Measurements from ENCODE around the gene SLC35F4. TPM values are rescaled to one million over a fixed set of nuclear protein-coding genes. Genes with fewer than 3 reads are reported as not detected.

SLC35F4 gene
- total and polyA plus RNA-seq, 5 donors from 2014 or later, result not detected

DNA sequence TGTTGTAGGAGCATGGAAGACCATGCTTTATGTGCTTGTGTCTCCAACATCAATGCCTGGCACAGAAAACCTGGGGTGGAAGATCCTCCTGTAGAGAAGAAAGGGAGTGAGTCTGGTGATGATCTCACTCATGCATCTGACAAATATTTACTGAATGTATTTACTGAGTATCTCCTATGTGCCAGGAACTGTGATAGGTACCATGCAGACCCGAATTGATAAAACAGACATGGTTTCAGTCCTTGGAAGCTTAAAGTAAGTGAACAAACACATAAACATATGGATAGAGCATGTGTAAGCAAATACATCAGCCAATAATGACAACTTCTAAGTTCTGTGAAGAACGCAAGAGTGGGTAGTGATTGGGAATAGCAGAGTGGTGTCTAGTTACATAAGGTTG is 255.3 kb downstream of the SLC35F4 start:
- no peak overlapping the region for H3K27ac Mint-ChIP-seq
- DNase-seq, result no peak
- Histone ChIP-seq H3K36me3 (ENCODE audit: control insufficient read depth, insufficient read depth, low read length) (no peaks in the 10 kb centered on the region), H3K4me3 (ENCODE audit: low read depth, low read length) (no peak overlapping the region), H3K27me3 (ENCODE audit: control insufficient read depth, insufficient read depth, low read length) (no peaks in the 10 kb centered on the region), H3K9me3 (ENCODE audit: control insufficient read depth in 2 of 2, low read length in 2 of 2) (no peaks in the 10 kb centered on the region), H3K27ac (ENCODE audit: insufficient read depth, low read length, poor library complexity, severe bottlenecking) (no peak overlapping the region), H3K4me1 (ENCODE audit: control insufficient read depth, insufficient read depth, low read length, poor library complexity, severe bottlenecking) (no peaks in the 10 kb centered on the region)
- peaks cover 6% of the 10 kb centered on the region for H3K27me3 Mint-ChIP-seq
- ATAC-seq (ENCODE audit: low read depth in 2 of 2), result no peak
- H3K4me1 Mint-ChIP-seq, result no peaks in the 10 kb centered on the region
- peaks cover 0 to 6% (median 3%) of the 10 kb centered on the region in 7 donors for H3K9me3 Mint-ChIP-seq
- no peaks in the 10 kb centered on the region for H3K36me3 Mint-ChIP-seq
- no peak overlapping the region for H3K4me3 Mint-ChIP-seq

DNA sequence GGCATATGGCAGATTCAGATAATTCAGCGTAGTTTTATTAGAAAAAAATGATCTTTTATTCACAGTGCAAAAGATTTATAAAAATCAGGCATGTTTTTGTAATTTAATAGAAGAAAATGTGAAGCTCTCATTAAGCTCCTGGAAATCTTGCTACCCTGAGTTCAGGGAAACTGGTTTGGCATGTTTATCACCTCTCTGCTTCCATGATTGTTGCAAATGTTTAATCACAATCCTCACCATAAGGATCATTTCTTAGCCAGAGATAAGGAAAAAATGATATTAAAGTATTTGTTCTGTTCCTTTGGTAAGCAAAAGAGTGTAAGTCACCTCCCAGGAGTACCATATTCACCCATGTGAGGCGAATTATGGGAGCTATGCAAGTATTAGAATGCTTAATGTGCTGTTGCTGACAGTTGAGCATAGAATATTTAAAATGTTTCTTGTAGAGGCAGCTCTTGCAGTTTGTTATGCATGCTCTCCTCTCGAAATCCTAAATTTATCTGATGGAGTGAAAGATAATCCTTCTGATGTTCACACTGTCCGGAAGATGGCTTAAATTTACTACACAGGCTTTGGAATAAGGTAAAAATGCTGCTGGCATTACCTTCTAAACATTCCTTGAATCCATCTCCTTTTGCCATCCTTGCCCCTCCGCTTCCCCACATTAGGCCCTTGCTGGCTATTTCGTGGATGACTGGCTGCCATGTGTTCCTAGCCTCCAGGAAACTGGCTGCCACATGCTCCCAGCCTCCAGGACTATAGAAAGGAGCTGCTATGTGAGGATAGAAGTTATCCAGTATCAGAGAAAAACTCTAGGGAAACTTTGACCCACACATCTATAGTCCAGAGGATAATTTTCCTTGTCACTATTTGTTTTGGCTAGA is 256.5 kb downstream of the SLC35F4 start:
- no peak overlapping the region for H3K4me3 Mint-ChIP-seq
- H3K27ac ChIP-seq (ENCODE audit: insufficient read depth, low read length, poor library complexity, severe bottlenecking), result no peak overlapping the region
- H3K27me3 ChIP-seq (ENCODE audit: control insufficient read depth, insufficient read depth, low read length), result no peaks in the 10 kb centered on the region
- DNase-seq (no peak), ATAC-seq (ENCODE audit: low read depth in 2 of 2) (no peak)
- H3K27ac Mint-ChIP-seq, result no peak overlapping the region
- peaks cover 2% of the 10 kb centered on the region for H3K27me3 Mint-ChIP-seq
- H3K36me3 ChIP-seq (ENCODE audit: control insufficient read depth, insufficient read depth, low read length), result no peaks in the 10 kb centered on the region
- H3K4me1 ChIP-seq (ENCODE audit: control insufficient read depth, insufficient read depth, low read length, poor library complexity, severe bottlenecking), result no peaks in the 10 kb centered on the region
- no peaks in the 10 kb centered on the region for H3K36me3 Mint-ChIP-seq
- no peak overlapping the region for H3K4me3 ChIP-seq (ENCODE audit: low read depth, low read length)
- H3K9me3 ChIP-seq (ENCODE audit: control insufficient read depth in 2 of 2, low read length in 2 of 2), result no peaks in the 10 kb centered on the region
- H3K9me3 Mint-ChIP-seq, result peaks cover 0 to 6% (median 4%) of the 10 kb centered on the region in 7 donors
- no peaks in the 10 kb centered on the region for H3K4me1 Mint-ChIP-seq

DNA sequence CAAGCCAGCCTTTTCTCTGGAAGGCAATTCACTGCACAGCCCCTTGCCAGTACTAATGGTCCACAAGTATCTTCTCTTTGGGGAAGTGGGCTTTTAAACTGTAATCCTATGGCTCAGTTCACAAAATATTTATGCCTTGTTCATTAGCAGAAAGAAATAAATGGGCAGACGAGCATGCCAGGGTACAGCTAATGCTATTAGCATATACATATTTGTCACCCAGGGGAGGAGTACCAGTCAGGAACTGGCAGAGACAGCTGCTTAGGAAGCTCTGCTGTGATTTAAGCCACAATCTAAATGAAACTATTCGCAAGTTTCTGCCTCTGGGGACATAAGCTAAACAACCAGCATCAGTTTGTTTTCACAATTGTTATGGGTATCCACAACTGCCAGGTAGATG is 258.8 kb downstream of the SLC35F4 start:
- no peaks in the 10 kb centered on the region for H3K4me1 Mint-ChIP-seq
- H3K4me3 ChIP-seq (ENCODE audit: low read depth, low read length), result no peak overlapping the region
- H3K27me3 ChIP-seq (ENCODE audit: control insufficient read depth, insufficient read depth, low read length), result no peaks in the 10 kb centered on the region
- H3K36me3 Mint-ChIP-seq, result no peaks in the 10 kb centered on the region
- H3K4me3 Mint-ChIP-seq, result no peak overlapping the region
- no peak for DNase-seq
- no peak for ATAC-seq (ENCODE audit: low read depth in 2 of 2)
- no peaks in the 10 kb centered on the region for H3K4me1 ChIP-seq (ENCODE audit: control insufficient read depth, insufficient read depth, low read length, poor library complexity, severe bottlenecking)
- H3K9me3 ChIP-seq (ENCODE audit: control insufficient read depth in 2 of 2, low read length in 2 of 2), result no peaks in the 10 kb centered on the region
- no peak overlapping the region for H3K27ac ChIP-seq (ENCODE audit: insufficient read depth, low read length, poor library complexity, severe bottlenecking)
- H3K9me3 Mint-ChIP-seq, result peaks cover 0 to 7% (median 5%) of the 10 kb centered on the region in 7 donors
- peaks cover 2% of the 10 kb centered on the region for H3K27me3 Mint-ChIP-seq
- no peaks in the 10 kb centered on the region for H3K36me3 ChIP-seq (ENCODE audit: control insufficient read depth, insufficient read depth, low read length)
- no peak overlapping the region for H3K27ac Mint-ChIP-seq

DNA sequence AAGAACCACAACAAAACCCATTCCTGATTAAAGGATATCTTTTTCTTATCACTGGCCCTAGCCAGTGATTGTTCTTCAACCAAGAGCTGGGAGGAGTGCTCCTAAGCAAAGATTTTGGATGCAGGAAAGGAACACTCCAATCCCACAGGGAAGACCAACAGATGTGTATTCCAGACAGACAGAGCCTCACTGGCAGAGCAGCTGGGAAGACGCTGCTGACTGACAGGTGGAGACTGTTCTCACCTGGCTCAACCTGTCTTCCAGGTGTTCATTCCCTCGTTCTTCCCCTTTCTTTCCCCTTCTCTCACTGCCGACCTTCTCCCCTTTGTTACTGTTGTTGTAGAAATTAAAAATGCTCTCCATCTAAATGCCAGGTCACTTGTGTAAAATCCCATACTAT is 282.5 kb downstream of the SLC35F4 start:
- H3K4me1 ChIP-seq (ENCODE audit: control insufficient read depth, insufficient read depth, low read length, poor library complexity, severe bottlenecking), result no peaks in the 10 kb centered on the region
- Mint-ChIP-seq H3K27me3 (no peaks in the 10 kb centered on the region), H3K36me3 (no peaks in the 10 kb centered on the region), H3K27ac (no peak overlapping the region), H3K4me3 (no peak overlapping the region), H3K4me1 (no peaks in the 10 kb centered on the region), H3K9me3 (peaks cover 0 to 23% (median 6%) of the 10 kb centered on the region in 7 donors)
- H3K9me3 ChIP-seq (ENCODE audit: control insufficient read depth in 2 of 2, low read length in 2 of 2), result no peaks in the 10 kb centered on the region
- no peak overlapping the region for H3K4me3 ChIP-seq (ENCODE audit: low read depth, low read length)
- DNase-seq (no peak), ATAC-seq (ENCODE audit: low read depth in 2 of 2) (no peak)
- H3K36me3 ChIP-seq (ENCODE audit: control insufficient read depth, insufficient read depth, low read length), result no peaks in the 10 kb centered on the region
- no peaks in the 10 kb centered on the region for H3K27me3 ChIP-seq (ENCODE audit: control insufficient read depth, insufficient read depth, low read length)
- H3K27ac ChIP-seq (ENCODE audit: insufficient read depth, low read length, poor library complexity, severe bottlenecking), result no peak overlapping the region

DNA sequence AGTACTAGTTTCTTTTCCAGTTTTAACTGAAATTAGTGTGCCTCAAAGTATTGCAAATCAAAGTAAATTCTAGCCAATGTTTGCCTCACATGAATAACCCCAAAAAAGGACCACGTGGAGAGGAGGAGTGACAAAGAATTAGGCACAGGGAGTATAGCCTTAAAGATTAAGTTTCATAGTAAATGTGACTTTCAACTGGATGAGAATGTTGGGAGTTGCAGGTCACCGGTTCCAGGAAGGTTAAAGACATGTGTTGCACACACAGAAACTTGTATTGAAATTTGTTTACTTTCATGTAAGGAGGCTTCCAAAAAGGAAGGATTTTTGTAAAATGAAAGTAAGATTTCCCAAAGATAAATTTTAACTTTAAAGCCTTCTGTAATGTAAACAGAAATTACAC is 283.1 kb downstream of the SLC35F4 start:
- Histone ChIP-seq H3K4me1 (ENCODE audit: control insufficient read depth, insufficient read depth, low read length, poor library complexity, severe bottlenecking) (no peaks in the 10 kb centered on the region), H3K4me3 (ENCODE audit: low read depth, low read length) (no peak overlapping the region), H3K27ac (ENCODE audit: insufficient read depth, low read length, poor library complexity, severe bottlenecking) (no peak overlapping the region), H3K36me3 (ENCODE audit: control insufficient read depth, insufficient read depth, low read length) (no peaks in the 10 kb centered on the region), H3K27me3 (ENCODE audit: control insufficient read depth, insufficient read depth, low read length) (no peaks in the 10 kb centered on the region), H3K9me3 (ENCODE audit: control insufficient read depth in 2 of 2, low read length in 2 of 2) (no peaks in the 10 kb centered on the region)
- Mint-ChIP-seq H3K4me1 (no peaks in the 10 kb centered on the region), H3K9me3 (peaks cover 0 to 23% (median 6%) of the 10 kb centered on the region in 7 donors), H3K27ac (no peak overlapping the region), H3K4me3 (no peak overlapping the region), H3K27me3 (no peaks in the 10 kb centered on the region), H3K36me3 (no peaks in the 10 kb centered on the region)
- ATAC-seq (ENCODE audit: low read depth in 2 of 2) (no peak), DNase-seq (no peak)

DNA sequence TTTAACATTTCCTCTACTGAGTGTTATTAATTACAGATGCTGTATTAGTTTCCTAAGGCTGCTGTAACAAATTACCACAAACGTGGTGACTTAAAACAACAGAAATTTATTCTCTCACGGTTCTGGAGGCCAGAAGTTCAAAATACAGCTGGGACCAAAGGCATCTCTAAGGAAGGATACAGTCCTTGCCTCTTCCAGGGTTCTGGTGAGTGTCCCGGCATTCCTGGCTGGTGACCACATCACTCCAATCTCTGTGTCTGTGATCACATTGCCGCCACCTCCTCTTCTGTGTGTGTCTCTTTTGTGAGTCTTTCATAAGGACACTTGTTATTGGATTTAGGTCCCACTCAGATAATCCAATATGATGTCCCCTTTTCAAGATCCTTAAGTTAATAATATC is 287.1 kb downstream of the SLC35F4 start:
- H3K27me3 Mint-ChIP-seq, result no peaks in the 10 kb centered on the region
- H3K9me3 Mint-ChIP-seq, result peaks cover 0 to 3% (median 0%) of the 10 kb centered on the region in 7 donors

DNA sequence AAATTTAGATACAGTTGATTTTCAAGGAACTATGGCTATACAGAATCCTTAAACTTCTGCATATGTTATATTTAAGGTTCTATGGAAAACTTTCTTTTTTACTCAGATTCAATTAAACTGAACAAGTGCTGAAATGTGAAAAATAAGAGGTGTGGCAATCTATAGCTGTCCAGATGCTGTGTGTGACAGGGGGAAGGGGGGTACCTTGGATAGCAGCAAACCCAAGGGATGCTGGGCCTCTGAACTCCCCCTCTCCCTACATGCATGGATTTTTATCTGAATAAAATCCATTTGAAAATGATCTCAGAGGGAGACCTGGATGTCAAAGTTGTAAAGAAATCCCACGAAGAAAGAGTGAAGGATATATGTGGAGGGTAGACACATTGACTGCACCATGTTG is 289.4 kb downstream of the SLC35F4 start:
- Mint-ChIP-seq H3K9me3 (no peaks in the 10 kb centered on the region), H3K27ac (no peak overlapping the region), H3K4me1 (no peaks in the 10 kb centered on the region), H3K4me3 (no peak overlapping the region), H3K27me3 (no peaks in the 10 kb centered on the region), H3K36me3 (no peaks in the 10 kb centered on the region)
- H3K9me3 ChIP-seq (ENCODE audit: control insufficient read depth in 2 of 2, low read length in 2 of 2), result no peaks in the 10 kb centered on the region
- no peaks in the 10 kb centered on the region for H3K4me1 ChIP-seq (ENCODE audit: control insufficient read depth, insufficient read depth, low read length, poor library complexity, severe bottlenecking)
- H3K36me3 ChIP-seq (ENCODE audit: control insufficient read depth, insufficient read depth, low read length), result no peaks in the 10 kb centered on the region
- H3K4me3 ChIP-seq (ENCODE audit: low read depth, low read length), result no peak overlapping the region
- ATAC-seq (ENCODE audit: low read depth in 2 of 2) (no peak), DNase-seq (no peak)
- H3K27me3 ChIP-seq (ENCODE audit: control insufficient read depth, insufficient read depth, low read length), result no peaks in the 10 kb centered on the region
- H3K27ac ChIP-seq (ENCODE audit: insufficient read depth, low read length, poor library complexity, severe bottlenecking), result no peak overlapping the region

More for the DNA sequence above, 287.1 kb downstream of the SLC35F4 start:
- Histone ChIP-seq H3K9me3 (ENCODE audit: control insufficient read depth in 2 of 2, low read length in 2 of 2) (no peaks in the 10 kb centered on the region), H3K36me3 (ENCODE audit: control insufficient read depth, insufficient read depth, low read length) (no peaks in the 10 kb centered on the region), H3K4me1 (ENCODE audit: control insufficient read depth, insufficient read depth, low read length, poor library complexity, severe bottlenecking) (no peaks in the 10 kb centered on the region), H3K4me3 (ENCODE audit: low read depth, low read length) (no peak overlapping the region), H3K27me3 (ENCODE audit: control insufficient read depth, insufficient read depth, low read length) (no peaks in the 10 kb centered on the region), H3K27ac (ENCODE audit: insufficient read depth, low read length, poor library complexity, severe bottlenecking) (no peak overlapping the region)
- ATAC-seq (ENCODE audit: low read depth in 2 of 2) (no peak), DNase-seq (no peak)
- no peak overlapping the region for H3K4me3 Mint-ChIP-seq
- H3K27ac Mint-ChIP-seq, result no peak overlapping the region
- H3K36me3 Mint-ChIP-seq, result no peaks in the 10 kb centered on the region
- H3K4me1 Mint-ChIP-seq, result no peaks in the 10 kb centered on the region

DNA sequence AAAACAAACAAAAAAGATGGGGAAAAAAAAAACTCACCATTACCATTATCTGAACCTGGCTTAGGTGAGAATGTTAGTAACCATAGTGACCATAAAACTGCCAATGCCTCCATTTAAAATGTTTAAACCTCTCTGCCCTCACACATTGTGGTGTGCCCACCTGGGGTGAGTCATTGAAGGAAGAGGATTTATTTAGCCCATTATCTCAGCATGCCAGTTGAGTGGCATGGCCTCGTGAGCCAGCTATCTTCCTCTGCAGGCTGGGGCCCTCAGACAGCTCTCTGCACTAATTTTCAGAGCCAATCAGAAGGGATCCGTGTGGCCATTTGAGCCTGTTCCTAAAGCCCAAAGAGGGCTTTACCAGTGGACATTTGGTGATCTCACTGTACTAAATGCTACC is 290.4 kb downstream of the SLC35F4 start:
- Histone ChIP-seq H3K4me3 (ENCODE audit: low read depth, low read length) (no peak overlapping the region), H3K4me1 (ENCODE audit: control insufficient read depth, insufficient read depth, low read length, poor library complexity, severe bottlenecking) (no peaks in the 10 kb centered on the region), H3K27ac (ENCODE audit: insufficient read depth, low read length, poor library complexity, severe bottlenecking) (no peak overlapping the region), H3K9me3 (ENCODE audit: control insufficient read depth in 2 of 2, low read length in 2 of 2) (no peaks in the 10 kb centered on the region), H3K36me3 (ENCODE audit: control insufficient read depth, insufficient read depth, low read length) (no peaks in the 10 kb centered on the region), H3K27me3 (ENCODE audit: control insufficient read depth, insufficient read depth, low read length) (no peaks in the 10 kb centered on the region)
- Mint-ChIP-seq H3K4me1 (no peaks in the 10 kb centered on the region), H3K27ac (no peak overlapping the region), H3K9me3 (no peaks in the 10 kb centered on the region), H3K36me3 (no peaks in the 10 kb centered on the region), H3K4me3 (no peak overlapping the region), H3K27me3 (no peaks in the 10 kb centered on the region)
- no peak for ATAC-seq (ENCODE audit: low read depth in 2 of 2)
- DNase-seq, result no peak

Measured in CD4-positive, CD25-positive, alpha-beta regulatory T cell (primary cell).